Fibroblast of skin of abdomen (primary cell): ENCODE data around the gene OGN.

Experiments
- DNase-seq: peaks from one replicate; pipeline ENCODE4 v3.0.0-alpha.2; 2013

OGN gene

DNA sequence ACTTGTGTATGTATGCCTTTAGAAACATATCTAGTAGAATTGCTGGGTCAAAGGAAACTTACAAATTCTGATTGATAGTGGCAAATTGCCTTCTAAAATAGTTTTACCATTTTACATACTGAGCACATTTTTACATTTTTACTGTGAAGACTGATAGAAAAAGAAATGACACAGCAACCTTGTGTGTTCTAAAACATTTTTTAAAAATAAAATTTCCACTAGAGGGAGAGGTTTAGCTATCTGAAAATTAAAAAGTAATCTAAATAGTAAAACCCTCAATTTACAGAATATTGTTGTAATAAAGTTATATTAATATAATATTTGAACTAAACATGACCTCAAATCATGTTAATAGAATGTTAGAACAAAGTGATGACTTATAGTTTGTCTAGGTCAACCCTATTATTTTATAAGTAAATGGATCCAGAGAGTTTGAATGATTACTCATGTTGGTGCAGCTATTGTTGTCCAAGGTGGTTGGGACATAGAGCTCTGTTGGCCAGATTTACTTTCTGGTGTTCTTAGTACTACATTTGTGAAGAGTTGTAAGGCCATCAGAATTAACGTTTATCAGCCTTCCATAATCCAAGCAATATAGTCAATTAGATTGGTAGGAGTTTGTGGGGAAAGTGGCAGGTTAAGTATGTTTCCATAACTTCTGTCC, 61.4 kb downstream of the OGN start:
- DNase-seq, result peak; percentile 10

DNA sequence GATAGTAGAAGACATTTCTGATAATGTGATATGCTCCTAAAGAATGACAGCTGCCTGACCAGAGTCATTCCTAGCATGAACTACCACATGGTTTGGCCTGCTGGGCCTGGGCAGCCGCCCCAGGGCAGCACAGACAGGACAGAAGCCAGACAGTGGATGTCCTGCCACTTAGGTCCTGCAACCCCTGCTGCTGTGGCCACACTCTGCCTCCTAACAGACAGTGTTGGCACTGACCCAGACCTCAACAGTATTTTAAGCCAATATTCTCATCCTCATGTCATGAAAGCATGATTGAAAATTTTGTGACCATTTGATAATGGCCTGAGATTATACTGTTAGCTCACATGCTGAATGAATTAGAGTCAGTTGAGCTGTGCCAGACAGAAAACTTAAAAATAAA, 62.8 kb downstream of the OGN start:
- DNase-seq, result no peak

DNA sequence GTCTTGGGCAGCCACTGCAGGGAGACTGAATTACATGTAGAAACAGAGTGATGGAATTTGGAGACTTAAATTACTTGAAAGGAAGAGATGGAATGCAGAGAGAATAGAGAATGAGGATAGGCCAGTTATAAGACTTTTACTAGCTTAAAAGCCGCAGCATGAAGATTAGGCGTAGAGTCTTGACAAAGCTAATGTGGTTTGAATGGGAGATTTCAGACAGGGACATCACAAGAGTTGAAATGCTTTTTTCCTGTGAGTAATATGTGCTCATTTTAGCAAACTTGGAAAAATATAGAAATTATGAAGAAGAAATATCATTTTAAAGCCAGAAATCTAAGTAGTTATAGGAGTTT, 71.1 kb downstream of the OGN start:
- no peak for DNase-seq
